Brain pericyte (primary cell): ENCODE results near the gene DRC1.

Experiments
- DNase-seq: peaks from one replicate; pipeline ENCODE4 v3.0.0-alpha.2; 2012; ENCODE audit warnings: low read depth, low spot score

The DRC1 gene

GRCh38 chr2:26491563-26492167, 89.9 kb downstream of the DRC1 start:
- no peak for DNase-seq

GRCh38 chr2:26492749-26493515, 91.2 kb downstream of the DRC1 start:
- DNase-seq: no peak

- no peak for DNase-seq
These were observed 91.8 kb downstream of the DRC1 start for GRCh38 chr2:26493566-26493965.

DNA sequence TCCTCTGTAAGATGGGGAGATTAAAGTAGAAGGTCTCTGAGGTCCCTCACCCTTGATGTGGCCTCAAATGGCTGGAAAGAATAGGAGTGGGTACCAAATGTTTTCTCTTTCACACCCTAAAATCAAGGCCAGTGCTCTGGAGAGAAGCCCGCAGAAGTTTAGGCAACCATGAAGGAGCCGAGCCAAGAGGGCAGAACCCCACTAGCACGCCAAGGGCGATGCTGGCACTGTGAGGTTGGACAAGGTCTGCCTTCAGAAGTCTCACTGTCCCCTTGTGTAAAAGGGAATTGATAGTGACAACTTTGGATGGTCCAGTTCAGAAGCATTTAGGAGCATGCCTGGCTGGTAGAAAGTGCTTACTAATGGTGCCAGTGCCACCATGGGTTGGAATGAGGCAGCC, 92.5 kb downstream of the DRC1 start:
- DNase-seq: no peak

GRCh38 chr2:26494891-26495290, 93.2 kb downstream of the DRC1 start:
- no peak for DNase-seq

DNA sequence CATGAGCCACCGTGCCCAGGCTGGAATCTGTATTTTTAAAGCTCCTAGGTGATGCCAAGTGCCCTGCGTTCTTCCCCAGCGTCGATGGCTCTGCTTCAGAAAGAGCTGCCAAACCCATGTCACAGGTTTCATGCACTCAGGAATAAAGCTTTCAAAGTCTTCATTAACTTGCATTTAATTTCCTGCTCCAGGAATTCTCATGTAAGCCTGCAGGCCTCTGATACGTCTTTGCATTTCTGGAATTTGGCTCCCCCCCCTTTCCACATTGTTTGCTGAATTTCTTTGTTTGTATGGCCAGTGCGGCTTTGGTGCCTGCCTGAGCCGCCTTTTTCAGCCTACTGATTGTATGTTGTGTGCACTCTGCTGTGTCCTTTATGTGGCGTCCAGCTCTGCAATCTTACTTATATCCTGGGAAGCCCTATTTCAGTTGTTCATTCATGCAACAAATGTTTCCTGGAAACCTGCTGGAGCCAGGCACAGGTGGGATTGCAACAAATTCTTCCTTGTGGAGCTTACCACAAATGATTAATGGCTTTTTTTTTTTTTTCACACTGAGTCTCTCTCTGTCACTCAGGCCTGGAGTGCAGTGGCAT, 94.1 kb downstream of the DRC1 start:
- DNase-seq: no peak

DNA sequence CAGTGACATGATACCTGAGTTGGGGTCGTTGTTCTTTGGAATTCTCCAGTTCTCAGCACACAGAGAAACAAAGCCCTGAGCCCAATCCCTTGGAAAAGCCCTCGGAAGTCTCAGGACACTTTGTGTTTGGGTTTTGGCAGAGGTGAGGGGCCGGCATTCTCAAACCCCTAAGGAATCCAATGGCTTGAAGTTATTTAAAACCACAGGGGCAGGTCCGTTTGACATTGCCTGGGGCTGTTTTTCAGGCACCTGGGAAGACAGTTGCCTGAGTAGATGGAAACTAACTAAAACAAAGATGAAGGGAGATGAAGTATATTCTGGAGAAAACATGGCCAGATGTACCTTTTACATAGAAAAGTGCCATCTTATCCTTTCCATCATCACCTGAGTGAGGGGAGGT, 98.7 kb downstream of the DRC1 start:
- DNase-seq: no peak

DNA sequence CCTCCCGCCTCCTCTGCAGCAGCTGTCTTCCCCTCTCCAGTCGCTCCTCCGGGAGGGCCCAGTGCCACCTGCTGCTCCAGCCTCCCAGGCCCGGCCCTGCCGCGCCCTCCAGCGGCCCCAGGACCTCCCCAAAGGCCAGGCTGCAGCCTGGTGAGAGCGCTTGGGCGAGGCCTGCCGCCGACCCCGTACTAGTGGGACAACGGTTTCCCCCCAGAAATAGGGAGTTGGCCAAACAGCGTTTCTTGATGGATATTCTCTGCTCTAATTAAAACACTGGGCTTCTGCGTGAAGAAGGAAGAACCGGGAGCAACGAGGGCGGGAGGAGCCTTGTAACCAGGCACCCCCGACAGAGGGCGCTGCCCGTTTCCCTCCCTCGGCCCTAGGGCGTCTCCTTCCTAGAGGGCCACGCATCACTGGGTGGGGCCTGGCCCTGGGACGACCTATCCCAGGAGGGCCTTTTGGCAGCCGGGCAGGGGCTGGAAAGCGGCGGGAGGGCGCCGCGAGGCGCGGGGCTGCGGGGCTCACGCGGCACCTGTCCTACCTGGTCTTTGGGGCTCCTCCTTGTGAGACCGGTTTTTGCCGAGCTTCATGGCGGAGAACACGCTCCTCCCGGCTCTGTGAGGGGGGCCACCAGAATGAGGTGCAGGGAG, 101.6 kb downstream of the DRC1 start:
- no peak for DNase-seq

GRCh38 chr2:26504002-26504401, 102.3 kb downstream of the DRC1 start:
- no peak for DNase-seq

- no peak for DNase-seq
These were observed 104.6 kb downstream of the DRC1 start for GRCh38 chr2:26506279-26506678.
